Measurements from ENCODE around the gene AVPR2. TPM values are rescaled to one million over a fixed set of nuclear protein-coding genes. Genes with fewer than 3 reads are reported as not detected.

AVPR2 gene
- 1 to 10 TPM; 2.3 to 4.7 TPM for total RNA-seq

DNA sequence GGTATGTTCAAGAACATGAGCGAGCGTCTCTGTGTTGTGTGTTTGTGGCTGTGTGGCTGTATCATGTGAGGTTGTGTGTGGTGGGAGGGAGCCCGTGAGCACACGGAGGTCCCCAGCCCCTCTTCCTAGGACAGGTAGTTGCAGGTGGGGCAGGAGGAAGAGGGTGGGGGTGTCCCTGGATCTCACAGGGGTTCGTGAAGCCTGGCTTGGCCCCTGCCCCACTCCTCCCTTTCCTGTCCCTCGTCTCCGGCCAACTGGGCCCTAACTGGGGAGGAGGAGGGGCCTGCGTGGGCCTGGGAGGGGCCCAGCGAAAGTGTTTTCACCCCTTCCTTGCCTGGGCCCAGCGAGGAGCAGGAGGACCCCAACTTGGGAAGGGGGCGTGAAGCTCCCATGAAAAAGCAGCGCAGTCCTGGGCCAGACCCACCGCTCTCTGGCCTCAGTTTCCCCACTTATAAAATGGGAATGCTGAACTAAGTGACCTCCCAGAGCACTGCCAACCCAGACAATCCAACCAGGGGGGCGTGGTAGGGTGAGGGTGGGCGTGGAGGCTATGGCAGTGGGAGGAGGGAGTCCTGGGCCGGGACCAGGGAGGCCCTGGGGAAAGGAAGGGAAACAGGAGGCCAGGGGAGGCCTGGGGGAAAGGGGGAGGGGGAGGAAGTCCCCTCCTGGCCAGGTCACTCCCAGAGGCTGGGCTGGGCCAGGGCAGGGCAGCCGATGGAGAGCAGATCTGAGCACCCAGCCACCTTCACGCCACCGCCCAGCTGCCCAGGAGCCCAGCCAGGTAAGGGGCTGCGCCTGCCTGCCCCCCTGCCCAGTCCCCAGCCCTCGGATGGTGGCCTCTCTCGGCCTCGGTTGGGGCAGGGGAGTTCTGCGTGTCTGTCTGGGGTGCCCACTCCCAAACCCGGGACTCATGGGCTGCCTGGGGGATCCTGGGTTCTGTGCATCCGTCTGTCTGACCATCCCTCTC lies at the start of gene AVPR2:
TSS of gene AVPR2 (plus strand) at position 683 of the 967 bp plus-strand sequence. CDS start 473 bp downstream, outside the sequence.
- H3K36me3 ChIP-seq, result no peaks in the 10 kb centered on the region
- peak within 1 kb of the TSS; percentile 16 to 32 for H3K27ac ChIP-seq
- peaks cover 0 to 3% of the 10 kb centered on the region in 2 donors for H3K9me3 ChIP-seq
- H3K27me3 ChIP-seq, result peaks cover 0 to 3% of the 10 kb centered on the region in 2 donors
- no peak for DNase-seq (ENCODE audit: low spot score)
- TF ChIP-seq, protein P1, sequence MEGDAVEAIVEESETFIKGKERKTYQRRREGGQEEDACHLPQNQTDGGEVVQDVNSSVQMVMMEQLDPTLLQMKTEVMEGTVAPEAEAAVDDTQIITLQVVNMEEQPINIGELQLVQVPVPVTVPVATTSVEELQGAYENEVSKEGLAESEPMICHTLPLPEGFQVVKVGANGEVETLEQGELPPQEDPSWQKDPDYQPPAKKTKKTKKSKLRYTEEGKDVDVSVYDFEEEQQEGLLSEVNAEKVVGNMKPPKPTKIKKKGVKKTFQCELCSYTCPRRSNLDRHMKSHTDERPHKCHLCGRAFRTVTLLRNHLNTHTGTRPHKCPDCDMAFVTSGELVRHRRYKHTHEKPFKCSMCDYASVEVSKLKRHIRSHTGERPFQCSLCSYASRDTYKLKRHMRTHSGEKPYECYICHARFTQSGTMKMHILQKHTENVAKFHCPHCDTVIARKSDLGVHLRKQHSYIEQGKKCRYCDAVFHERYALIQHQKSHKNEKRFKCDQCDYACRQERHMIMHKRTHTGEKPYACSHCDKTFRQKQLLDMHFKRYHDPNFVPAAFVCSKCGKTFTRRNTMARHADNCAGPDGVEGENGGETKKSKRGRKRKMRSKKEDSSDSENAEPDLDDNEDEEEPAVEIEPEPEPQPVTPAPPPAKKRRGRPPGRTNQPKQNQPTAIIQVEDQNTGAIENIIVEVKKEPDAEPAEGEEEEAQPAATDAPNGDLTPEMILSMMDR (IDR thresholded peaks at IDR 0.05), result no peak
- peaks cover 0 to 23% of the 10 kb centered on the region in 2 donors for H3K4me1 ChIP-seq
- peak within 1 kb of the TSS; percentile 14 to 39 for H3K4me3 ChIP-seq

DNA sequence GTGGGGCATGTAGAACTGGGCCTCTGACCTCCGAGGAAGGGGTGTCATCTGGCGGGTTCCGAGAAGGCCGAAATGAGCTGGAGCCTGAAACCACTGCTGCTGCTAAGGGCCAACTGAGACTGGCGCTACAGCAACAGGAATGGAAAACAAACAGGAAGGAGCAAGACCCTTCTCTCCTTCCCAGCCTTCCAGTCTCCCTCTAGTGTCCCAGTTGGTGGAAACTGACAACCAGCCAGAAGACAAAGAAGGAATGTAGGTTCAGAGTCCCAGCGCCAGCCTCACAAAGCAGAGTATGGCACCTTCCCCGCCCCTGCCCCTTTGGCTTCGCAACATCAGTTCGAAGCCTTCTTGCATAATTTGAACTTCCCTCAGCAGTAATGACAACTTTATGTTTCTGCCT lies 49.8 kb upstream of the AVPR2 start:
- no peaks in the 10 kb centered on the region for H3K27me3 ChIP-seq
- DNase-seq (ENCODE audit: low spot score), result no peak
- H3K36me3 ChIP-seq, result no peaks in the 10 kb centered on the region
- H3K4me1 ChIP-seq, result no peaks in the 10 kb centered on the region
- no peaks in the 10 kb centered on the region for H3K9me3 ChIP-seq
- no peak overlapping the region for H3K4me3 ChIP-seq
- no peak overlapping the region for H3K27ac ChIP-seq
- TF ChIP-seq, protein P1 (IDR thresholded peaks at IDR 0.05), result no peak

DNA sequence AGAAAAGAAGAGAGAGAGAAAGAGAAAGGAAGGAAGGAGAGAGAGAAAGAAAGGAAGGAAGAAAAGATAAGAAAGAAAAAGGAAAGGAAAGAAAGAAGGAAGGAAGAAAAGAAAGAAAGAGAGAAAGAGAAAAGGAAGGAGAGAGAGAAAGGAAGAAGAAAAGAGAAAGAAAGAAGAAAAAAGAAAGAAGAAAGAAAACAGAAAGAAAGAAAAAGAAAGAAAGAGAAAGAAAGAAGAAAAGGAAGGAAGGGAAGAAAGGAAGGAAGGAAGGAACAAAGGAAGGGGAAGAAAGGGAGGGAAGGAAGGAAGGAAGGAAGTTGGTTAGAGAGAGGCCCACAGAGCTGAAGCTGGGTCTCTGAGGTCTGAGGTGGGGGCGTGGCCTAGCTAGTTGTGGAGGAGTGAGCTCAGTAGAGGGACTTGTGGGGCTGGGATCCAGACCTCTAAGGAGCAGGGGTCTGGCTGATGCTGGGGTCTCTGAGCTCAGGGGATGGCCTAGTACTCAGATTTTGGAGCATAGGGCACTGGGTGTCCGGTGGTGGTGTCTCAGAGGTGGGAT lies 47.0 kb upstream of the AVPR2 start:
- Histone ChIP-seq H3K36me3 (no peaks in the 10 kb centered on the region), H3K4me3 (no peak overlapping the region), H3K27me3 (no peaks in the 10 kb centered on the region), H3K4me1 (no peaks in the 10 kb centered on the region), H3K27ac (no peak overlapping the region), H3K9me3 (no peaks in the 10 kb centered on the region)
- DNase-seq (ENCODE audit: low spot score), result no peak
- TF ChIP-seq, protein P1 (IDR thresholded peaks at IDR 0.05), result no peak

DNA sequence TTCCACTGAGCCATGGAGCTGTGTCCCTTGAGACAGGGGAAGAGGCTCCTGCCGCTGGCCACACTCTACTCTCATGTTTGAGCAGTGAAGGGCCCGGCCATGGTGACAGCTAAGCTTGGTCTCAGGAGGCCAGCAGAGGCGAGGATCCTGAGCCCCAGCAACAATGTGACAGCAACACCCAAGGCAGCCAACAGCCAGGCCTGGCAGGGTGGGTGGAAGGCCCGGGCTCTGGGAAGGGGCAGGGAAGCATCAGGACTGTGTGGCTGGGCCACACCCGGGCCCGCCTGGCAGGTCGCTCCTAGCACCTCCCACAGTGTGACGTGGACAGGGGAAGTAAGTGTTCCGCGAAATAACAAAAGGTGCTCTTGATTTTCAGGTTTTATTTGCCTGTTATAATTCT lies 43.3 kb upstream of the AVPR2 start:
- H3K9me3 ChIP-seq, result no peaks in the 10 kb centered on the region
- H3K4me1 ChIP-seq, result no peaks in the 10 kb centered on the region
- TF ChIP-seq, protein P1 (IDR thresholded peaks at IDR 0.05), result no peak
- no peak overlapping the region for H3K4me3 ChIP-seq
- no peak for DNase-seq (ENCODE audit: low spot score)
- H3K36me3 ChIP-seq, result no peaks in the 10 kb centered on the region
- no peak overlapping the region for H3K27ac ChIP-seq
- H3K27me3 ChIP-seq, result no peaks in the 10 kb centered on the region

DNA sequence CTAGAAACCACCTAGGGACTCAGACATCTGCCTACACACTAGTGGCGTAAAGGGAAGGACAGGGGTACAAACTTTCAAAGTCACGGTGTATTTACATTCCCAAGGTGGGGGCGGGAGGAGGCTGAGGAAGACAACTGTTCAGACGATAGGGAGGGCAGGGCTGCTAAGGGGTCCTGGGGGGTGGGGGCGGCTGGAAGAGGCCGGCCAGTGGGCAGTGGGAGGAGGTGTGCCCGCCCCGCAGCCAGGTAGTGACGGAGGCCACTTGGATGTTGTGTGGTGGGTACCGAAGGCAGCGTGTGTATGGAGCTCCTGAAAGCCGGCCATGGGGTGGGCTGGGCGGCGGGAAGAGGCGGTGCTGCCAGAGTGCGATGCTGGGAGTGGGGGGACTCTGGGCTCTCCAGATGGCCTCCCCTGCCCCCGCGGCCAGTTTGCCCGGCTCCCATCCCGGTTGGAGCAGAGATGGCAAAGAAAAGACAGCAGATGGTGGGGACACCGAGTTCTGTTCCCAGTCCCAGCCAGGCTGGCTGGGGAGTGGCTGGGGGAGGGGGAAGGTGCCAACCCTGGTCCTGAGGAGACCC lies 42.7 kb upstream of the AVPR2 start:
- Histone ChIP-seq H3K27ac (no peak overlapping the region), H3K4me1 (no peaks in the 10 kb centered on the region), H3K9me3 (no peaks in the 10 kb centered on the region), H3K4me3 (no peak overlapping the region), H3K27me3 (no peaks in the 10 kb centered on the region), H3K36me3 (no peaks in the 10 kb centered on the region)
- DNase-seq (ENCODE audit: low spot score), result no peak
- TF ChIP-seq, protein P1 (IDR thresholded peaks at IDR 0.05), result no peak
